HEK293 (cell line): ENCODE results near the gene CASZ1.
A peak's percentile ranks its signal among the peaks of the same experiment; 100 is the strongest.

Experiments used
- CTCF ChIA-PET: fragments of 350-600 bp; formaldehyde crosslinking; extraction: SDS; loops from one replicate; lab custom pipeline; 2021; ENCODE audit warnings: antibody characterized with exemption; lab: Yijun Ruan, JAX
- POLR2A ChIA-PET: fragments of 300-600 bp; formaldehyde crosslinking; extraction: SDS; loops from one replicate; lab custom pipeline; 2020; ENCODE audit warnings: antibody characterized with exemption, inconsistent platforms; lab: Yijun Ruan, JAX
- H3K27ac ChIP-seq: fragments of 200-500 bp; sonication (Bioruptor generic); 2 replicates; pipeline ENCODE4 v1.5.1; 2014; ENCODE audit warnings: low read depth, low read length, control low read depth, inconsistent platforms; ENCODE audit errors: extremely low read depth
- H3K36me3 ChIP-seq, 2 experiments: fragments of 200-500 bp in 1 of 2; sonication (Bioruptor generic) in 1 of 2; 1 replicate in 1 of 2; 2 replicates in 1 of 2; pipeline ENCODE4 v1.5.1; 2014 to 2017; ENCODE audit warnings: inconsistent platforms in 2 of 2, low read length in 2 of 2; ENCODE audit not compliant: control insufficient read depth in 2 of 2, insufficient read depth in 1 of 2
- H3K4me1 ChIP-seq: fragments of 200-500 bp; sonication (Bioruptor generic); 2 replicates; pipeline ENCODE4 v1.5.1; 2014; ENCODE audit warnings: mild to moderate bottlenecking, low read length, inconsistent platforms; ENCODE audit not compliant: control insufficient read depth, insufficient read depth
- H3K4me3 ChIP-seq: 2 replicates; pipeline ENCODE4 v1.5.1; 2011; ENCODE audit warnings: low read depth, mild to moderate bottlenecking, control low read depth, low read length, moderate library complexity
- H3K9me3 ChIP-seq: fragments of 200-500 bp; sonication (Bioruptor generic); 2 replicates; pipeline ENCODE4 v1.5.1; 2014; ENCODE audit warnings: low read depth, low read length, inconsistent platforms; ENCODE audit not compliant: control insufficient read depth, insufficient read depth
- GLI2 ChIP-seq: fragments of 450-650 bp; formaldehyde crosslinking; IDR thresholded peaks from 2 replicates; pipeline ENCODE4; 2017; ENCODE audit warnings: missing biosample characterization, missing genetic modification characterization, low read depth, borderline replicate concordance
- GLIS1 ChIP-seq: fragments of 450-650 bp; formaldehyde crosslinking; IDR thresholded peaks from 2 replicates; pipeline ENCODE4 v1.5.1; 2016; ENCODE audit warnings: missing biosample characterization, missing genetic modification characterization
- GLIS2 ChIP-seq: fragments of 450-650 bp; formaldehyde crosslinking; IDR thresholded peaks from 2 replicates; pipeline ENCODE4 v1.5.1; 2016; ENCODE audit warnings: missing biosample characterization, missing genetic modification characterization
- KLF7 ChIP-seq: fragments of 450-650 bp; formaldehyde crosslinking; IDR thresholded peaks from 2 replicates; pipeline ENCODE4 v1.5.1; 2016; ENCODE audit warnings: missing biosample characterization, missing genetic modification characterization, borderline replicate concordance
- ZBTB21 ChIP-seq: fragments of 450-650 bp; formaldehyde crosslinking; IDR thresholded peaks from 2 replicates; pipeline ENCODE4 v1.5.1; 2017; ENCODE audit warnings: missing biosample characterization, missing genetic modification characterization
- ZFP41 ChIP-seq: fragments of 450-650 bp; formaldehyde crosslinking; IDR thresholded peaks from 2 replicates; pipeline ENCODE4 v1.5.1; 2016; ENCODE audit warnings: missing biosample characterization, missing genetic modification characterization, borderline replicate concordance
- ZIC2 ChIP-seq: fragments of 450-650 bp; formaldehyde crosslinking; IDR thresholded peaks from 2 replicates; pipeline ENCODE4 v1.5.1; 2016; ENCODE audit warnings: missing biosample characterization, missing genetic modification characterization
- ZNF501 ChIP-seq: fragments of 450-650 bp; formaldehyde crosslinking; IDR thresholded peaks from 2 replicates; pipeline ENCODE4 v1.5.1; 2016; ENCODE audit warnings: missing biosample characterization, missing genetic modification characterization
- ZNF544 ChIP-seq: fragments of 450-650 bp; formaldehyde crosslinking; IDR thresholded peaks from 2 replicates; pipeline ENCODE4 v1.5.0; 2017; ENCODE audit warnings: missing biosample characterization, missing genetic modification characterization
- ZNF600 ChIP-seq: fragments of 450-650 bp; formaldehyde crosslinking; IDR thresholded peaks from 2 replicates; pipeline ENCODE4 v1.5.1; 2016; ENCODE audit warnings: missing biosample characterization, missing genetic modification characterization
- ZNF610 ChIP-seq: fragments of 450-650 bp; formaldehyde crosslinking; IDR thresholded peaks from 2 replicates; pipeline ENCODE4 v1.5.1; 2016; ENCODE audit warnings: missing biosample characterization, missing genetic modification characterization, borderline replicate concordance
- ZNF621 ChIP-seq: fragments of 450-650 bp; formaldehyde crosslinking; IDR thresholded peaks from 2 replicates; pipeline ENCODE4 v1.5.1; 2017; ENCODE audit warnings: missing biosample characterization, missing genetic modification characterization
- ZNF658 ChIP-seq: fragments of 450-650 bp; formaldehyde crosslinking; IDR thresholded peaks from 2 replicates; pipeline ENCODE4; 2016; ENCODE audit warnings: missing biosample characterization, missing genetic modification characterization
- TF ChIP-seq, protein P1 (sequence below): fragments of 450-650 bp; formaldehyde crosslinking; IDR thresholded peaks from 2 replicates; pipeline ENCODE4 v1.5.1; 2017; ENCODE audit warnings: missing biosample characterization, missing genetic modification characterization
- TF ChIP-seq, protein P2 (sequence below): fragments of 450-650 bp; formaldehyde crosslinking; IDR thresholded peaks from 2 replicates; pipeline ENCODE4 v1.5.1; 2016; ENCODE audit warnings: missing biosample characterization, missing genetic modification characterization, borderline replicate concordance
- TF ChIP-seq, protein P3 (sequence below): fragments of 450-650 bp; formaldehyde crosslinking; IDR thresholded peaks from 2 replicates; pipeline ENCODE4 v1.5.1; 2016; ENCODE audit warnings: missing biosample characterization, missing genetic modification characterization
- TF ChIP-seq, protein P4 (sequence below): fragments of 450-650 bp; formaldehyde crosslinking; IDR thresholded peaks from 2 replicates; pipeline ENCODE4 v1.5.1; 2017; ENCODE audit warnings: missing biosample characterization, missing genetic modification characterization
- TF ChIP-seq, protein P5 (sequence below): fragments of 450-650 bp; formaldehyde crosslinking; conservative IDR thresholded peaks from 2 replicates; pipeline ENCODE4 v1.5.1; 2016; ENCODE audit warnings: low read depth, missing biosample characterization, missing genetic modification characterization

Gene CASZ1

DNA sequence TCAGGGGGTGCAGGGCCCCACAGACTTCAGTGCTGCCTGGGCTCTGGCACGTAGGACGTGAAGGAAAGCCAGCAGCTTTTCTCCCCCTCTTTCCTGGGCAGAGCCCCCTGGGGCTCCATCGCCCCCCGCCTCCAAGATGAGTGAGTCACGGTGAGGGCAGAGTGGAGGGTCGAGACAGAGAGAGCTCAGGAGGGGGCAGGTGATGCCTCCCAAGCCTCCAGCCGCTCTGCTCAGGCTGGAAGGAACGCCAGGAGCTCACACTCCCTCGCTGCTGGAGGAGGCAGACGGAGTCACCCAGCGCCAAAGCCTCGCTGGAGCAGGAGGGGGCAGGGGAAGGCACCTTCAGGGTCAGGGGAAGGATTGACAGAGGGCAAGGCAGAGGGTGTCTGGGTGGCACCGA, 119.5 kb downstream of the CASZ1 start:
- Histone ChIP-seq H3K9me3 (no peaks in the 10 kb centered on the region), H3K27ac (no peak overlapping the region), H3K4me3 (no peak overlapping the region), H3K4me1 (peaks cover 12% of the 10 kb centered on the region), H3K36me3 (no peaks in the 10 kb centered on the region)
- TF ChIP-seq ZNF600 (tag by site-specific recombination) (peak; percentile 63; the same call in 1 of the 2 replicates), ZBTB21 (tag by site-specific recombination) (no peak), GLI2 (tag by site-specific recombination) (no peak), ZNF501 (tag by site-specific recombination) (no peak), GLIS2 (peak; percentile 40), ZNF621 (tag by site-specific recombination) (no peak), ZNF658 (tag by site-specific recombination) (no peak), ZNF610 (tag by site-specific recombination) (no peak), ZFP41 (tag by site-specific recombination) (no peak), ZIC2 (peak; percentile 96), KLF7 (tag by site-specific recombination) (no peak), GLIS1 (tag by site-specific recombination) (peak; percentile 84), ZNF544 (tag by site-specific recombination) (no peak)
- TF ChIP-seq, protein P1, sequence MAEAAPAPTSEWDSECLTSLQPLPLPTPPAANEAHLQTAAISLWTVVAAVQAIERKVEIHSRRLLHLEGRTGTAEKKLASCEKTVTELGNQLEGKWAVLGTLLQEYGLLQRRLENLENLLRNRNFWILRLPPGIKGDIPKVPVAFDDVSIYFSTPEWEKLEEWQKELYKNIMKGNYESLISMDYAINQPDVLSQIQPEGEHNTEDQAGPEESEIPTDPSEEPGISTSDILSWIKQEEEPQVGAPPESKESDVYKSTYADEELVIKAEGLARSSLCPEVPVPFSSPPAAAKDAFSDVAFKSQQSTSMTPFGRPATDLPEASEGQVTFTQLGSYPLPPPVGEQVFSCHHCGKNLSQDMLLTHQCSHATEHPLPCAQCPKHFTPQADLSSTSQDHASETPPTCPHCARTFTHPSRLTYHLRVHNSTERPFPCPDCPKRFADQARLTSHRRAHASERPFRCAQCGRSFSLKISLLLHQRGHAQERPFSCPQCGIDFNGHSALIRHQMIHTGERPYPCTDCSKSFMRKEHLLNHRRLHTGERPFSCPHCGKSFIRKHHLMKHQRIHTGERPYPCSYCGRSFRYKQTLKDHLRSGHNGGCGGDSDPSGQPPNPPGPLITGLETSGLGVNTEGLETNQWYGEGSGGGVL (tag by site-specific recombination): peak; percentile 84
- TF ChIP-seq, protein P2, sequence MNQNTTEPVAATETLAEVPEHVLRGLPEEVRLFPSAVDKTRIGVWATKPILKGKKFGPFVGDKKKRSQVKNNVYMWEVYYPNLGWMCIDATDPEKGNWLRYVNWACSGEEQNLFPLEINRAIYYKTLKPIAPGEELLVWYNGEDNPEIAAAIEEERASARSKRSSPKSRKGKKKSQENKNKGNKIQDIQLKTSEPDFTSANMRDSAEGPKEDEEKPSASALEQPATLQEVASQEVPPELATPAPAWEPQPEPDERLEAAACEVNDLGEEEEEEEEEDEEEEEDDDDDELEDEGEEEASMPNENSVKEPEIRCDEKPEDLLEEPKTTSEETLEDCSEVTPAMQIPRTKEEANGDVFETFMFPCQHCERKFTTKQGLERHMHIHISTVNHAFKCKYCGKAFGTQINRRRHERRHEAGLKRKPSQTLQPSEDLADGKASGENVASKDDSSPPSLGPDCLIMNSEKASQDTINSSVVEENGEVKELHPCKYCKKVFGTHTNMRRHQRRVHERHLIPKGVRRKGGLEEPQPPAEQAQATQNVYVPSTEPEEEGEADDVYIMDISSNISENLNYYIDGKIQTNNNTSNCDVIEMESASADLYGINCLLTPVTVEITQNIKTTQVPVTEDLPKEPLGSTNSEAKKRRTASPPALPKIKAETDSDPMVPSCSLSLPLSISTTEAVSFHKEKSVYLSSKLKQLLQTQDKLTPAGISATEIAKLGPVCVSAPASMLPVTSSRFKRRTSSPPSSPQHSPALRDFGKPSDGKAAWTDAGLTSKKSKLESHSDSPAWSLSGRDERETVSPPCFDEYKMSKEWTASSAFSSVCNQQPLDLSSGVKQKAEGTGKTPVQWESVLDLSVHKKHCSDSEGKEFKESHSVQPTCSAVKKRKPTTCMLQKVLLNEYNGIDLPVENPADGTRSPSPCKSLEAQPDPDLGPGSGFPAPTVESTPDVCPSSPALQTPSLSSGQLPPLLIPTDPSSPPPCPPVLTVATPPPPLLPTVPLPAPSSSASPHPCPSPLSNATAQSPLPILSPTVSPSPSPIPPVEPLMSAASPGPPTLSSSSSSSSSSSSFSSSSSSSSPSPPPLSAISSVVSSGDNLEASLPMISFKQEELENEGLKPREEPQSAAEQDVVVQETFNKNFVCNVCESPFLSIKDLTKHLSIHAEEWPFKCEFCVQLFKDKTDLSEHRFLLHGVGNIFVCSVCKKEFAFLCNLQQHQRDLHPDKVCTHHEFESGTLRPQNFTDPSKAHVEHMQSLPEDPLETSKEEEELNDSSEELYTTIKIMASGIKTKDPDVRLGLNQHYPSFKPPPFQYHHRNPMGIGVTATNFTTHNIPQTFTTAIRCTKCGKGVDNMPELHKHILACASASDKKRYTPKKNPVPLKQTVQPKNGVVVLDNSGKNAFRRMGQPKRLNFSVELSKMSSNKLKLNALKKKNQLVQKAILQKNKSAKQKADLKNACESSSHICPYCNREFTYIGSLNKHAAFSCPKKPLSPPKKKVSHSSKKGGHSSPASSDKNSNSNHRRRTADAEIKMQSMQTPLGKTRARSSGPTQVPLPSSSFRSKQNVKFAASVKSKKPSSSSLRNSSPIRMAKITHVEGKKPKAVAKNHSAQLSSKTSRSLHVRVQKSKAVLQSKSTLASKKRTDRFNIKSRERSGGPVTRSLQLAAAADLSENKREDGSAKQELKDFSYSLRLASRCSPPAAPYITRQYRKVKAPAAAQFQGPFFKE (tag by site-specific recombination): no peak
- TF ChIP-seq, protein P3, sequence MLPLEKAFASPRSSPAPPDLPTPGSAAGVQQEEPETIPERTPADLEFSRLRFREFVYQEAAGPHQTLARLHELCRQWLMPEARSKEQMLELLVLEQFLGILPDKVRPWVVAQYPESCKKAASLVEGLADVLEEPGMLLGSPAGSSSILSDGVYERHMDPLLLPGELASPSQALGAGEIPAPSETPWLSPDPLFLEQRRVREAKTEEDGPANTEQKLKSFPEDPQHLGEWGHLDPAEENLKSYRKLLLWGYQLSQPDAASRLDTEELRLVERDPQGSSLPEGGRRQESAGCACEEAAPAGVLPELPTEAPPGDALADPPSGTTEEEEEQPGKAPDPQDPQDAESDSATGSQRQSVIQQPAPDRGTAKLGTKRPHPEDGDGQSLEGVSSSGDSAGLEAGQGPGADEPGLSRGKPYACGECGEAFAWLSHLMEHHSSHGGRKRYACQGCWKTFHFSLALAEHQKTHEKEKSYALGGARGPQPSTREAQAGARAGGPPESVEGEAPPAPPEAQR (tag by site-specific recombination): no peak
- TF ChIP-seq, protein P4, sequence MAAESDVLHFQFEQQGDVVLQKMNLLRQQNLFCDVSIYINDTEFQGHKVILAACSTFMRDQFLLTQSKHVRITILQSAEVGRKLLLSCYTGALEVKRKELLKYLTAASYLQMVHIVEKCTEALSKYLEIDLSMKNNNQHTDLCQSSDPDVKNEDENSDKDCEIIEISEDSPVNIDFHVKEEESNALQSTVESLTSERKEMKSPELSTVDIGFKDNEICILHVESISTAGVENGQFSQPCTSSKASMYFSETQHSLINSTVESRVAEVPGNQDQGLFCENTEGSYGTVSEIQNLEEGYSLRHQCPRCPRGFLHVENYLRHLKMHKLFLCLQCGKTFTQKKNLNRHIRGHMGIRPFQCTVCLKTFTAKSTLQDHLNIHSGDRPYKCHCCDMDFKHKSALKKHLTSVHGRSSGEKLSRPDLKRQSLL (tag by site-specific recombination): peak; percentile 49; the same call in 1 of the 2 replicates
- TF ChIP-seq, protein P5, sequence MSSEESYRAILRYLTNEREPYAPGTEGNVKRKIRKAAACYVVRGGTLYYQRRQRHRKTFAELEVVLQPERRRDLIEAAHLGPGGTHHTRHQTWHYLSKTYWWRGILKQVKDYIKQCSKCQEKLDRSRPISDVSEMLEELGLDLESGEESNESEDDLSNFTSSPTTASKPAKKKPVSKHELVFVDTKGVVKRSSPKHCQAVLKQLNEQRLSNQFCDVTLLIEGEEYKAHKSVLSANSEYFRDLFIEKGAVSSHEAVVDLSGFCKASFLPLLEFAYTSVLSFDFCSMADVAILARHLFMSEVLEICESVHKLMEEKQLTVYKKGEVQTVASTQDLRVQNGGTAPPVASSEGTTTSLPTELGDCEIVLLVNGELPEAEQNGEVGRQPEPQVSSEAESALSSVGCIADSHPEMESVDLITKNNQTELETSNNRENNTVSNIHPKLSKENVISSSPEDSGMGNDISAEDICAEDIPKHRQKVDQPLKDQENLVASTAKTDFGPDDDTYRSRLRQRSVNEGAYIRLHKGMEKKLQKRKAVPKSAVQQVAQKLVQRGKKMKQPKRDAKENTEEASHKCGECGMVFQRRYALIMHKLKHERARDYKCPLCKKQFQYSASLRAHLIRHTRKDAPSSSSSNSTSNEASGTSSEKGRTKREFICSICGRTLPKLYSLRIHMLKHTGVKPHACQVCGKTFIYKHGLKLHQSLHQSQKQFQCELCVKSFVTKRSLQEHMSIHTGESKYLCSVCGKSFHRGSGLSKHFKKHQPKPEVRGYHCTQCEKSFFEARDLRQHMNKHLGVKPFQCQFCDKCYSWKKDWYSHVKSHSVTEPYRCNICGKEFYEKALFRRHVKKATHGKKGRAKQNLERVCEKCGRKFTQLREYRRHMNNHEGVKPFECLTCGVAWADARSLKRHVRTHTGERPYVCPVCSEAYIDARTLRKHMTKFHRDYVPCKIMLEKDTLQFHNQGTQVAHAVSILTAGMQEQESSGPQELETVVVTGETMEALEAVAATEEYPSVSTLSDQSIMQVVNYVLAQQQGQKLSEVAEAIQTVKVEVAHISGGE (tag by site-specific recombination): no peak
- ChIA-PET CTCF (interaction anchor here (0.6 to 0.7 kb wide), 3 partner anchors 13 to 265 kb away, joined by 3 to 5 read pairs (median 4); no protein-coding TSS in a partner anchor), POLR2A (no interaction called here)
